HFFc6 (cell line): ENCODE results near the gene RBM7. TPM values are rescaled to one million over a fixed set of nuclear protein-coding genes. Genes with fewer than 3 reads are reported as not detected.

Experiments used
- DNase-seq: peaks from one replicate; pipeline ENCODE4 v3.0.0-alpha.2; 2018
- H3K27ac Mint-ChIP-seq: 2 replicates; pipeline ENCODE4 v1.8.0; 2020; ENCODE audit warnings: mild to moderate bottlenecking, mixed read lengths
- H3K27me3 Mint-ChIP-seq: 2 replicates; pipeline ENCODE4 v1.8.0; 2021; ENCODE audit warnings: mild to moderate bottlenecking, moderate library complexity, mixed read lengths; ENCODE audit not compliant: insufficient read depth
- H3K36me3 Mint-ChIP-seq: 2 replicates; pipeline ENCODE4 v1.8.0; 2021; ENCODE audit warnings: low read depth, mixed read lengths
- H3K4me1 Mint-ChIP-seq: 2 replicates; pipeline ENCODE4 v1.8.0; 2020; ENCODE audit warnings: low read depth, mixed read lengths
- H3K4me3 Mint-ChIP-seq: 2 replicates; pipeline ENCODE4 v1.8.0; 2020; ENCODE audit warnings: mild to moderate bottlenecking, moderate library complexity, mixed read lengths
- H3K9me3 Mint-ChIP-seq: 2 replicates; pipeline ENCODE4 v1.8.0; 2020; ENCODE audit warnings: mild to moderate bottlenecking, mixed read lengths
- CTCF ChIP-seq: fragments of 200-600 bp; sonication (generic); IDR thresholded peaks from 2 replicates; pipeline ENCODE4 v1.5.0; 2021; ENCODE audit warnings: antibody characterized with exemption, mild to moderate bottlenecking
- total RNA-seq, 6 experiments: library from RNA; stranded (reverse); fragmentation: NEBNext Ultra II Directional; extraction: Animal tissue kit (Norgen Biotek cat#: 25700); gene quantifications; 2 replicates in 1 of 6; 3 replicates in 5 of 6; pipeline ENCODE4 v1.2.3, GENCODE V29; 2021

The RBM7 gene
- total RNA-seq, 6 experiments from 2014 or later: 35.9 to 42.3 (median 39.2) TPM

- Mint-ChIP-seq H3K36me3 (peaks cover 38% of the 10 kb centered on the region), H3K4me3 (no peak overlapping the region), H3K27ac (no peak overlapping the region; the same call in 1 of the 2 replicates), H3K9me3 (no peaks in the 10 kb centered on the region), H3K27me3 (no peaks in the 10 kb centered on the region; the same call in 1 of the 2 replicates), H3K4me1 (peaks cover 21% of the 10 kb centered on the region)
- DNase-seq: no peak
- TF ChIP-seq CTCF: no peak
Observed at GRCh38 chr11:114412946-114413345, 12.5 kb downstream of the RBM7 start.

GRCh38 chr11:114413958-114414357 is 13.5 kb downstream of the RBM7 start:
- no peaks in the 10 kb centered on the region for H3K9me3 Mint-ChIP-seq
- no peaks in the 10 kb centered on the region; the same call in 1 of the 2 replicates for H3K27me3 Mint-ChIP-seq
- 0 out of 2 replicates have a peak overlapping the region, but pooled peaks have one; percentile 20 for H3K27ac Mint-ChIP-seq

GRCh38 chr11:114416441-114416961 is 16.0 kb downstream of the RBM7 start:
- Mint-ChIP-seq H3K27me3 (no peaks in the 10 kb centered on the region; the same call in 1 of the 2 replicates), H3K4me1 (peaks cover 14% of the 10 kb centered on the region), H3K4me3 (no peak overlapping the region), H3K27ac (peak overlapping the region; percentile 60), H3K36me3 (peaks cover 28% of the 10 kb centered on the region), H3K9me3 (no peaks in the 10 kb centered on the region)
- DNase-seq: peak; percentile 35
- TF ChIP-seq CTCF: no peak

More at GRCh38 chr11:114413958-114414357, 13.5 kb downstream of the RBM7 start:
- Mint-ChIP-seq H3K4me3 (no peak overlapping the region), H3K4me1 (peaks cover 21% of the 10 kb centered on the region), H3K36me3 (peaks cover 38% of the 10 kb centered on the region)
- no peak for DNase-seq
- TF ChIP-seq CTCF: no peak

GRCh38 chr11:114426280-114426679 is 25.8 kb downstream of the RBM7 start:
- no peaks in the 10 kb centered on the region for H3K9me3 Mint-ChIP-seq
- H3K4me1 Mint-ChIP-seq: no peaks in the 10 kb centered on the region; the same call in 1 of the 2 replicates
- no peak for TF ChIP-seq CTCF
- H3K4me3 Mint-ChIP-seq: no peak overlapping the region
- H3K27ac Mint-ChIP-seq: no peak overlapping the region
- H3K27me3 Mint-ChIP-seq: no peaks in the 10 kb centered on the region; the same call in 1 of the 2 replicates
- peaks cover 7% of the 10 kb centered on the region for H3K36me3 Mint-ChIP-seq
- DNase-seq: no peak

GRCh38 chr11:114430290-114430689 is 29.8 kb downstream of the RBM7 start:
- no peaks in the 10 kb centered on the region for H3K36me3 Mint-ChIP-seq
- no peak for TF ChIP-seq CTCF
- H3K27ac Mint-ChIP-seq: no peak overlapping the region
- no peaks in the 10 kb centered on the region for H3K9me3 Mint-ChIP-seq
- DNase-seq: no peak
- H3K4me1 Mint-ChIP-seq: no peaks in the 10 kb centered on the region; the same call in 1 of the 2 replicates
- H3K4me3 Mint-ChIP-seq: no peak overlapping the region
- no peaks in the 10 kb centered on the region; the same call in 1 of the 2 replicates for H3K27me3 Mint-ChIP-seq
